HuH-7.5 (cell line): ENCODE data around the gene ADGRF5.
A peak's percentile ranks its signal among the peaks of the same experiment; 100 is the strongest.
"Not testable (repeated sequence)": the region's sequence is repeated elsewhere in the genome, so short reads cannot be mapped to it uniquely, and the experiment has no call there.

Experiments used
- DNase-seq: peaks from one replicate; pipeline ENCODE4 v3.0.0; 2011; ENCODE audit warnings: low spot score

The ADGRF5 gene

GRCh38 chr6:46894433-46894832 is 27.3 kb downstream of the ADGRF5 start:
- DNase-seq, result no peak

DNA sequence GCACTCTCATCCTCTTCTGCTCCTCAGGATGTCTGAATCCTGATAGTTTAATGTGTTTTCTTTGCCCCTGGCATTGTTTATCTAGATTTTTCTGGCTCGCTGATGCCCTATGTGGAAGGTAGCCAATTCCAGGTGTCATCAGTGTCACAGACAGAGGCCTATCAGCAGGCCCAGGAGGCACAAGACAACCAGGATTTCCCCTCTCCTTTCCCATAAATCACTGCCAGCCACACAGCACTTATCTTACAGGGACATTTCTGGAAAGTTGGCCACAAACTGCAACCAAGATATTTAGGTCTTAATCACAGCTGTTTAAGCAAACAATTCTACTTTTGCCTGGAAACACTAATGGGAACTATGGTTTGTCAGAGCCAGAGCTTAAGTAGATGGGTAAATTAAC is 28.1 kb downstream of the ADGRF5 start:
- no peak for DNase-seq

DNA sequence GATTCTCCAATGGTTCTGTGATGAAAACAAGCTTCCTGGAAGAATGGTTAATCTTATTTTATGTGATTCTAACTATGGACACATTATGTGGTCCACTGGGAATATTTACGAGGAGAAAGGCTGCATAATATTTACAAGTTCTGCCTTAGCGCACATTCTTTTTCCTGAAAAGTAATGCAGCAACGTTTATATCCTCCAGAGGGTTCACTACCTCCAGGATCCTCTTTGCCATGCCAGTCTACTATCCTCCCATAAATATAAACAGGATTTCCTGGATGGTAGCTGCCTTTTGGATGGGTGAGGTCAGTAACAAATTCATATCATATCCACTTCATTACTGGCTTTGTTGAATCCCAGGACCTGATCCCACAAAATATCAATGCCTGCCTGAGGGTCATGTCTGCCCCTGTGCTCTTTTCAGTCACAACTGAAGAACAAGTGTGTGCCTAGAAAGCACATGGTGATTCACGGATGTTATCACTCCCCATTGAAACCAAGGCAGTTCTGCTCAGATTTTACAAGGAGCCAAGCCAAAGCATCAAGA is 30.4 kb downstream of the ADGRF5 start:
- no peak for DNase-seq

GRCh38 chr6:46888578-46888977 is 33.2 kb downstream of the ADGRF5 start:
- DNase-seq, result no peak

DNA sequence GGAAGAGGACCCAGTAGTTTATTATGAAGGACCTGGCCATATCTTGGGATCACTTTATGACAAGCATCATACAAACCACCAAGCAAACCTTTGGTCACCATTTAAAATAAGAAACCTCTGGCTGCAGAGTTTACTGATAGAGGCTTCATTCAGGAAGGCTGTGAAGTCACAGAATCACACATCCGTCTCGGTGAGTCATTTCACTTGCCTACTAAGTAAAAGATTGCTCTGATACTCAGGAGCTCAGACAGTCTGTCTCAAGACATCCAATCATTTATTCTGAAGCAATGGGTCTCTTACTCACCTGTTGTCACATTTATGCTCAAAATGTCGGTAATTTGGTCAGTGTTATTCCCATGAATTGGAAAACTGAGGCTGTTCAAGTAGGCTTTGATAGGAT is 33.7 kb downstream of the ADGRF5 start:
- no peak for DNase-seq

DNA sequence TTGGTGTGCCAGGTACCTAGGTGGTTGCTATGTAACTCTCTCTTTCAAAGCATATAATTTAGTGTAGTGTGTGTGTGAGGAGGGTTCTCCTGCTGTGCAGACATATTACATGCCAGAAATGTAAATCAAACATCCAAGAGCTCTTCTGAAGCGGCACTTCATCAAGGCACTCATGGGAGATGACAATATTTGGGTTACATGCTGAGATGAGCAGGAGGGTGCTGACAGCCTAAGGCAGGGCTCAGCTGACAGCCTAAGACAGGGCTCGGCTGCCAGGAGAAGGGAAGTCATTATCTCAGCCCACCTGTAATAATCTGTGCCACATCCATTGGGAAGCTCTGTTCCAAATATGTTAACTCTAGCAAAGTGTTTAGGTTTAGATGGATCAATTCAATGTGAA is 39.1 kb downstream of the ADGRF5 start:
- no peak for DNase-seq

- DNase-seq, result no peak
These were observed 42.7 kb downstream of the ADGRF5 start for GRCh38 chr6:46879003-46879402.

DNA sequence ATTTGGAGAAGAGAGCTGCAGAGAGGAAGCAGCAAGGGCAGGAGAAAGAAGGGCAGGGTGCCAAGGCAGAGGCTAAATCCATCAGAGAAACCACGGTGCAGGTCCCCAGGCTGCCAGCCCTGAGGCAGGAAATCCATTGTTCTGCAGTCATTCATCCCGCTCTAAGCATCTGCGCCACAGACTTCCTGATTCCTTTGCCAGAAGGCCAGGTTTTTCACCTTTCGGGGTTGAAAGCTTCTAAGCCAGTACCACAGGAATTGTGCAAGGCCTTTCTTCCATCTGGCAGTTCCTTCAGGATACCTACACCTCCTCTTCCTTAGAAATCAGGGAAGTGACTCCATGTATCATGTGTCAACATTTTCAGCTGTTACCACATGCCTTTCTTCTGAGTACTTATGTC is 45.6 kb downstream of the ADGRF5 start:
- no peak for DNase-seq

DNA sequence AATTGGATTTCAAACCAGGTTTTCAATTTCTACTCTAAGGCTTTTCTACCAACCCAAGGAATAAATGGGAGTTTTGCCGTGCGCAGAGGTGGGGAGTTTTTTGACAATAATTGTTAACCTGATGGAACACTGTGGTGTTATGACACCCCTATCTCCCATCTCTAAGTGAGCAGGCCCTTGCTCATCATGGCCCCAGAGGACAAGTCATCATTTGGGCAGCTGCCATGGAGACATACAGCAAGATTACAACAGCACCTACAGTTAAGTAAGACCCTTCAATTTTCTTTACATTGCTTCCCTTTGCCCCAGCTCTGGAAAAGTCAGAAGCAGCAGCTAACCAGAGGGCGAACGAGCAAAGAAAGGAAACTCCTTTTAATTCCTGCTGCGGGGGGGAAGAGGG is 54.3 kb downstream of the ADGRF5 start:
- DNase-seq, result no peak

GRCh38 chr6:46865221-46865620 is 56.5 kb downstream of the ADGRF5 start:
- no peak for DNase-seq

GRCh38 chr6:46863791-46864190 is 57.9 kb downstream of the ADGRF5 start:
- no peak for DNase-seq

GRCh38 chr6:46862381-46862780 is 59.4 kb downstream of the ADGRF5 start:
- DNase-seq, result no peak

- DNase-seq, result not testable (repeated sequence)
These were observed 65.8 kb downstream of the ADGRF5 start for GRCh38 chr6:46855966-46856365.

GRCh38 chr6:46851576-46851975 is 70.2 kb downstream of the ADGRF5 start:
- not testable (repeated sequence) for DNase-seq

DNA sequence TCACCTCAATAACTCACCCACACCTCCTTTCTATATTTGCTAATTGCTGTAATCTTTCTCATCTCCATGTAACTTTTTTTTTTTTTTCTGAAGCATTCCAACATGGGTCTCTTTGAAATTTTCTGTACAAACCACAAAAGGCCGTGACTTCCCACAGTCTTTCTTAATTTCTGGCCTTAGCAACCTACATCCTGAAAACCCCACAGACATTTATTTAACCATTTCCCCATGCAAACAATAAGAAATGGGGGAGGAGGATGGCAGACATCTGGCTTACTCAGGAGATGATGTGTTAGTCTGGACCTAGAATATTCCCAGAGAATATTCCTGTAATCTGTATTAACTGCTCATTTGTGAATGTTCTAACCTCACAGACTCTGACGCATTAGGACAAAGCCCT is 70.9 kb downstream of the ADGRF5 start:
- no peak for DNase-seq

DNA sequence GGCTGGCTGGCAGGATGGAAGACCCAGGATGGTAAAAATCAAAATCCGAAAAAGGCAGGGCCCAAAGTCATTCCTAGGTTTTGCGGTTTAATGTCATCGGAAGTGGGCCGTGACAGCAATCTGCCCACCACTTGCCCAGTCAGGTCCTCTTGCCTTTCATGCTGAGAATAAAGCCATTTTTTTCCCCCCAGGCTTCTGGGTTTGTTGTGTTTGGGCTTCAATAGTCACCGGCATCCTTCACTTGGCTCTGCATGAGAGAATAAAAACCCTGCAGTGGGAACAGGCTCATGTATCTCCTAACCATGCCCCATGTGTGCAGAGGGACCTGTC is 72.4 kb downstream of the ADGRF5 start:
- no peak for DNase-seq

GRCh38 chr6:46848684-46849360 is 72.9 kb downstream of the ADGRF5 start:
- DNase-seq, result peak; percentile 25

DNA sequence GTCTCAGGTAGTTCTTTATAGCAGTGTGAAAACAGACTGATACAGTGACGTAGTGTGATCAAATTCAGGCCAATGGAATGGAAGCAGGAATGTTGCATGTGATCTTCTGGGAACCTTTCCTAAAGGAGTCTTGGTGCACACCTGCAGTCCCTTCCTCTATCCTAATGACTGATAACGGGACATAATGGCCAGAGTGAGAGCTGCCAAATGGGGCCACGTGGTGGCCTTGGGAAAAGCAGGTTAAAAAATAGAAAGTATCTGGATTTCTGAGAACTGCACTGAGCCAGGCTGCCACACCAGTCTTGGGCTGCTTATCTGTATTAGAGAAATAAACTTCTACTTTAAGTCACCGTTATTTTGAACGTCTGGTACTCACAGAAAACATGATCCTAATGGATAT is 76.6 kb downstream of the ADGRF5 start:
- DNase-seq, result no peak

- DNase-seq, result not testable (repeated sequence)
These were observed 79.4 kb downstream of the ADGRF5 start for GRCh38 chr6:46842252-46842846.

DNA sequence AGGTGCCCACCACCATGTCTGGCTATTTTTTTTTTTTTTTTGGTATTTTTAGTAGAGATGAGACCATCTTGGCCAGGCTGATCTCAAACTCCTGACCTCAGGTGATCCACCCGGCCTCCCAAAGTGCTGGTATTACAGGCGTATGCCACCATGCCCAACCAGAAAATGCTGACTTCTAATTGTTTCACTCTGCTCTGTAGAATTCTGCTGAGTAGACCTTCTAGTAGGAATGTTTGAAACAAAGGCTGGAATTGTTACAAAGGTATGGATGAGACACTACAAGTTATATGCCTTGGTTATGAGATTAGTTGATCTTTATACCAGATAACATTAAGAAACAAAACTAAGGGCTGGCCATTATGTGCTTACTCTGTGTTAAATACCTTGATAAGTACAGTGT is 83.7 kb downstream of the ADGRF5 start:
- no peak for DNase-seq

GRCh38 chr6:46834991-46835390 is 86.7 kb downstream of the ADGRF5 start:
- DNase-seq, result not testable (repeated sequence)

DNA sequence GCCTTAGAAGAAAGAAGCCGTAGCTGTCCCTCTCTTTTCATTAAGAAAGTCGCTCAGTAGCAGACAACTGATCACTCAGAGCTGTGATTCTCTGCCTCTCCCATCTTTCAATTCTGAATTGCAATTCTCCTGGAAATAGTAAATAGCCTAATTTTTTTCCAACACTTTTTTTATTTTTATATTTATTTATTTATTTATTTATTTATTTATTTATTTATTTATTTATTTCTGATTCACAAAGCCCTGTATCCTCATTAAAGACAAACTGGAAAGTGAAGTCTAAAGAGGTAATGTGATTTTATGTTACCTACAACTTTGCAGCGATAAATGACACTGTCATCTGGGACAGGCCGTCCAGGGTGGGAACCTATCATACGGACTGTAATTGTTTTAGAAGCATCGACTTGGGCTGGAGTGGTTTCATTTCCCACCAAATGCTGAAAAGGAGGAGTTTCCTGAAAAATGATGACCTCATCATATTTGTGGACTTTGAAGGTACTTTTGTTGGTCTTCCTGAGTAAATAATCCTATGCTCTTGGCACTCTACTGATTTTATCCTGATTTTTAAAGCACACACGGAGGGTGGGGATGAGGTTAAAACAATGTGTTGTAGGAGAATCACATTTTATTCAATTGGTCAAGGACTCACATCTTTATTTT is 87.4 kb downstream of the ADGRF5 start:
- DNase-seq, result not testable (repeated sequence)

DNA sequence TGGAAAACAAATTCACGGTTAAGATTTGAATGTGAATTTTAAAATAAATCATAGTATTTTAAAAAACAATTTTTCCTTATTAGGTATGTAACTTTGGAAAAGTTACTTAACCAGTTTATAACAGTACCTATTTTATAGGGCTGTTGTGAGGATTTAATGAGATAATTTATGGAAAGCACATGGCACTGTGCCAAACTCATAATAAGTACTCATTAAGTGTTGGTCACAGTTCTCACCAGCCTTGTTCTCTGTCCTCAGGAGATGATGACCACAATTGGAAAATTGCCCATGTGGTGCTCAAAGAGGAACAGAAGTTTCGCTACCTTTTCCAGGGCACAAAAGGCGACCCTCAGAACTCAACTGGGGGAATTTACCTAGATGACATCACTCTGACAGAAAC is 88.9 kb downstream of the ADGRF5 start:
- no peak for DNase-seq
